Naive B cell (primary cell): ENCODE data around the gene MSANTD3. TPM values are rescaled to one million over a fixed set of nuclear protein-coding genes. Genes with fewer than 3 reads are reported as not detected.
A peak's percentile ranks its signal among the peaks of the same experiment; 100 is the strongest.
"Not testable (repeated sequence)": the region's sequence is repeated elsewhere in the genome, so short reads cannot be mapped to it uniquely, and the experiment has no call there.

ENCODE experiments used
- ATAC-seq, 2 donors: fragments of 150-1000 bp; cut with Tn5 transposase; 2 replicates each; pipeline ENCODE4 v1.10.0; 2021; ENCODE audit warnings: low read depth in 2 of 2, mild to moderate bottlenecking in 2 of 2, moderate library complexity in 2 of 2
- DNase-seq: peaks from one replicate; pipeline ENCODE4 v3.0.0; 2022
- H3K27ac Mint-ChIP-seq, 6 donors: one replicate each; pipeline ENCODE4 v1.8.0; 2020 to 2022; ENCODE audit warnings: mild to moderate bottlenecking in 6 of 6, mixed read lengths in 6 of 6, moderate library complexity in 5 of 6, inconsistent platforms in 2 of 6
- H3K27me3 Mint-ChIP-seq, 3 donors: one replicate each; pipeline ENCODE4 v1.8.0; 2021 to 2022; ENCODE audit warnings: mixed read lengths in 3 of 3, mild to moderate bottlenecking in 1 of 3
- H3K36me3 Mint-ChIP-seq, 2 donors: one replicate each; pipeline ENCODE4 v1.8.0; 2020 to 2022; ENCODE audit warnings: mixed read lengths in 2 of 2, inconsistent platforms in 1 of 2, mild to moderate bottlenecking in 1 of 2
- H3K4me1 Mint-ChIP-seq, 3 donors: one replicate each; pipeline ENCODE4 v1.8.0; 2020 to 2022; ENCODE audit warnings: mixed read lengths in 3 of 3, inconsistent platforms in 1 of 3, mild to moderate bottlenecking in 1 of 3, moderate library complexity in 1 of 3
- H3K4me3 Mint-ChIP-seq, 8 donors: one replicate each; pipeline ENCODE4 v1.8.0; 2020 to 2022; ENCODE audit warnings: mild to moderate bottlenecking in 8 of 8, mixed read lengths in 8 of 8, moderate library complexity in 8 of 8, inconsistent platforms in 2 of 8
- H3K9me3 Mint-ChIP-seq, 7 donors: one replicate each; pipeline ENCODE4 v1.8.0; 2020 to 2022; ENCODE audit warnings: mixed read lengths in 7 of 7, mild to moderate bottlenecking in 5 of 7, inconsistent platforms in 2 of 7, moderate library complexity in 1 of 7
- polyA plus RNA-seq, 6 donors: library from polyadenylated mRNA; unstranded; fragments of 300-500 nt; fragmentation: Illumina TruSeq; gene quantifications; one replicate each; pipeline ENCODE4 v1.2.3, GENCODE V29; 2021; ENCODE audit warnings: low read depth in 6 of 6

The MSANTD3 gene
- polyA plus RNA-seq, 6 donors from 2014 or later: 2.3 to 5.5 (median 4.6) TPM

DNA sequence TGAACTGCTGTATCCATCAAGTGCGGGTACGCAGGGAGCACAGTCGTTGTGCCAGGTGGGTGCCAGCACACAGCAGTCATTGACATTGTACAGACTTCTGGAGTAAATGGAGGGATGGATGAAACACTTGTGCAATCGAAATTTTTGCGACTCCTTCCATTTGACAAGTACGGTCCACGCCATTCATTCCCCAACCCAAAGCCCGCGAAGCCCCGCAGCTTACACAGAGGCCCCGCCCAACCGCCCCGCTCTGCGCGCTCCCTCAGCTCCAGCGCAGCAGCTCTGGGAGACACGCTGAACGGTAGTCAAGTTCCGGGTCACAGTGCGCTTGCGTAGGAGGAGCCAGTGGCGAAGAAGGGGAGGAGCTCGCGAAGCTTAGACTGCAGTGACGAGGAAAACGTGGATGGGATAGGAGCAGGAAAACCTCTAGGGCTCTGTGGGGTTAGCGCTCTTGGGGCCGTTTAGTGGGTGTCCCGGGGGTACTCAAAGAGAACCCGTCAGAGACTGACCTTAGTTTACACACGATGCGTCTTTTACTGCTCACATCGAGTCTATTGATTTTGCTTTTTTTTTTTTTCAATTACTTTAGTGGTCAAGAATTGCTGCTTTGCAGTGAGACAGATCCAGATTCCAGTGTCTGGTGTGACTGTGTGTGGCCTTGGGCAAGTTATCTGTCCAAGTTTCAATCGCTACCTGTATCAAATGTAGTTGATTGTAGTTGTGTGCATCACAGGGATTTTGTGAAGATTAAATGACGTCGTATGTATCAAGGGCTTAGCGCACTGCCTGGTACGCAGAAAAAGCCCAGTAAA is 15.3 kb upstream of the MSANTD3 start:
- Mint-ChIP-seq H3K4me3 (peak overlapping the region; percentile 85 to 97 (median 92)), H3K27me3 (peaks cover 11 to 24% (median 19%) of the 10 kb centered on the region in 3 donors), H3K4me1 (peaks cover 14 to 16% (median 14%) of the 10 kb centered on the region in 3 donors), H3K9me3 (peaks cover 0 to 11% (median 3%) of the 10 kb centered on the region in 7 donors), H3K27ac (peak overlapping the region; percentile 19 to 93 (median 85)), H3K36me3 (peaks cover 0 to 16% of the 10 kb centered on the region in 2 donors)
- DNase-seq (peak; percentile 77), ATAC-seq (peak; percentile 99)

- H3K4me3 Mint-ChIP-seq: peak overlapping the region in 1 of 8 donors; percentile 65
- H3K27ac Mint-ChIP-seq: no peak overlapping the region
- DNase-seq (no peak), ATAC-seq (no peak)
- H3K4me1 Mint-ChIP-seq: peaks cover 11 to 16% (median 14%) of the 10 kb centered on the region in 3 donors
- H3K36me3 Mint-ChIP-seq: peaks cover 0 to 14% of the 10 kb centered on the region in 2 donors
- peaks cover 0 to 11% (median 2%) of the 10 kb centered on the region in 7 donors for H3K9me3 Mint-ChIP-seq
- H3K27me3 Mint-ChIP-seq: peaks cover 7 to 26% (median 17%) of the 10 kb centered on the region in 3 donors
Measured at GRCh38 chr9:100413839-100414420, 13.0 kb upstream of the MSANTD3 start.

DNA sequence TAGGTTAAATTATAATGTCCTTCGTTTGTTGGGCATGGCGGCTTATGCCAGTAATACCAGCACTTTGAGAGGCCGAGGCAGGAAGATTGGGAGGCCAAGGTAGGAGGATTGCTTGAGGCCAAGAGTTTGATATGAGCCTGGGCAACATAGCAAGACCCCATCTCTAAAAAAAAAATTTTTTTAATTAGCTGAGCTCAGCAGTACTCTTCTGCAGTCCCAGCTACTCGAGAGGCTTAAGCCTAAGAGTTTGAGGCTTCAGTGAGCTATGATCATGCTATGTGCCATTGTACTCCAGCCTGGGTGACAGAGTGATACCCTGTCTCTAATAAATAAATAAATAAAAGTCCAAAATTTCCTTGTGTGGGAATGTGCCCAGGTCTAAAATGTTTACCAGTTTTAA is 9.1 kb upstream of the MSANTD3 start:
- ATAC-seq (no peak), DNase-seq (no peak)
- H3K27ac Mint-ChIP-seq: peak overlapping the region in 1 of 6 donors; percentile 44
- no peaks in the 10 kb centered on the region for H3K4me1 Mint-ChIP-seq
- H3K27me3 Mint-ChIP-seq: peaks cover 19 to 33% (median 27%) of the 10 kb centered on the region in 3 donors
- H3K36me3 Mint-ChIP-seq: no peaks in the 10 kb centered on the region
- no peak overlapping the region for H3K4me3 Mint-ChIP-seq
- no peaks in the 10 kb centered on the region for H3K9me3 Mint-ChIP-seq

DNA sequence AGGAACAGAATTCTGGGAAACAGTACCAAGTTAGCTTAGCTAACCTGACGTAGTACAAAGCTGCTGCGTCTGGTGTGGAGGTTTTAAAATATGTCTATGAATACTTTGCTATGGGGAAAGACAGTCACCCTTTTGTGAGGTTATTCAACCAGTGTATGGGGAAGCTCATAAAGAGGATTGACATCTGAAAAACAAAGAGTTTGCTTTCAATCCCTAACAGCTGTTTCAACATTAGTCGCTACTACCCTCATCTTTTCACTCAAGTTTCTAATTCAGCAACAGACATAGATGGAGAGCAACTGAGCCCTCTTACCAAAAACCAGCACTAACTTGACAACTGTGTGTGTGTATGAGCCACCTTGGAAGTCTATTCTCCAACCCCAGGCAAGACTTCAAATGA is 7.8 kb upstream of the MSANTD3 start:
- no peak overlapping the region for H3K27ac Mint-ChIP-seq
- no peaks in the 10 kb centered on the region for H3K36me3 Mint-ChIP-seq
- peaks cover 19 to 39% (median 27%) of the 10 kb centered on the region in 3 donors for H3K27me3 Mint-ChIP-seq
- no peaks in the 10 kb centered on the region for H3K4me1 Mint-ChIP-seq
- no peak for ATAC-seq
- no peaks in the 10 kb centered on the region for H3K9me3 Mint-ChIP-seq
- H3K4me3 Mint-ChIP-seq: no peak overlapping the region
- no peak for DNase-seq

DNA sequence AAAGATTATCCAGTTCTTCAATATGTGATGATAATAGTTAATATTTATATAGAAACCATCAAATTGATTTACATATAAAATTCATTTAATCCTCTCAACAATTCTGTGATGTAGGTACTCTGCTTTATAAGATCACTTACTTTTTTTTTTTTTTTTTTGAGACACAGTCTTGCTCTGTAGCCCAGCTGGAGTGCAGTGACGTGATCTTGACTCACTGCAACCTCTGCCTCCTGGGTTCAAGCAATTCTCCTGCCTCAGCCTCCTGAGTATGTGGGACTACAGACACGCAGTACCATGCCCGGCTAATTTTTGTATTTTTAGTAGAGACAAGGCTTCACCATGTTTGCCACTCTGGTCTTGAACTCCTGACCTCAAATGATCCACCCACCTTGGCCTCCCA is 5.8 kb upstream of the MSANTD3 start:
- ATAC-seq, H3K4me1 Mint-ChIP-seq, H3K27ac Mint-ChIP-seq, H3K4me3 Mint-ChIP-seq, DNase-seq, H3K36me3 Mint-ChIP-seq, H3K9me3 Mint-ChIP-seq: not testable (repeated sequence)
- H3K27me3 Mint-ChIP-seq: peaks cover 12 to 27% (median 19%) of the 10 kb centered on the region in 3 donors

DNA sequence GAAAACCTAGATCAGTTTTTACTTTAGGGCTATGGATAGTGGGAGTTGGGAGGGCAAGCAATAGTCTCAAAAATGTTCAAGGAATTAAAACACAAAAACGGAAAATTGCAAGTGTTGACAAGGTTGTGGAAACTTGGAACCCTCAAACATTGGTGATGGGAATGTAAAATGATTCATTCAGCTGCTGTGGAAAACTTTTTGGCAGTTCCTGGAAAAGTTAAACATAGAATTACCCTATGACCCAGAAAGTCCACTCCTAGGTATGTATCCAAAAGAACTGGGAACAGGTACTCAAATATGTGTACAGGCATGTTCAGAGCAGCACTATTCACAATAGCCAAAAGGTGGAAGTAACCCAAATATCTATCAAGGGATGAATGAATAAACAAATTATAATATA is 1.2 kb upstream of the MSANTD3 start:
- H3K36me3 Mint-ChIP-seq: peaks cover 0 to 5% of the 10 kb centered on the region in 2 donors
- H3K27me3 Mint-ChIP-seq: peaks cover 0 to 10% (median 8%) of the 10 kb centered on the region in 3 donors
- DNase-seq (no peak), ATAC-seq (no peak)
- H3K4me3 Mint-ChIP-seq: peak overlapping the region; percentile 94 to 99 (median 98)
- no peaks in the 10 kb centered on the region for H3K9me3 Mint-ChIP-seq
- peak overlapping the region in 1 of 6 donors; percentile 74 for H3K27ac Mint-ChIP-seq
- peaks cover 20 to 25% (median 25%) of the 10 kb centered on the region in 3 donors for H3K4me1 Mint-ChIP-seq

GRCh38 chr9:100426189-100426529 is 784 bp upstream of the MSANTD3 start:
- Mint-ChIP-seq H3K36me3 (peaks cover 0 to 5% of the 10 kb centered on the region in 2 donors), H3K4me3 (peak overlapping the region; percentile 94 to 99 (median 98)), H3K27ac (peak overlapping the region in 5 of 6 donors; percentile 74 to 96 (median 91)), H3K4me1 (peaks cover 20 to 25% (median 25%) of the 10 kb centered on the region in 3 donors), H3K9me3 (no peaks in the 10 kb centered on the region), H3K27me3 (peaks cover 0 to 10% (median 8%) of the 10 kb centered on the region in 3 donors)
- ATAC-seq: no peak
- no peak for DNase-seq

GRCh38 chr9:100427366-100428263 is 672 bp downstream of the MSANTD3 start:
- Mint-ChIP-seq H3K36me3 (peaks cover 0 to 5% of the 10 kb centered on the region in 2 donors), H3K4me1 (peaks cover 20 to 25% (median 25%) of the 10 kb centered on the region in 3 donors), H3K9me3 (no peaks in the 10 kb centered on the region), H3K4me3 (peak overlapping the region; percentile 76 to 93 (median 86)), H3K27me3 (peaks cover 0 to 6% (median 0%) of the 10 kb centered on the region in 3 donors), H3K27ac (peak overlapping the region in 3 of 6 donors; percentile 4 to 60 (median 28))
- peak; percentile 38 for DNase-seq
- peak; percentile 41 to 42 for ATAC-seq

GRCh38 chr9:100428871-100429654 is 2.1 kb downstream of the MSANTD3 start:
- Mint-ChIP-seq H3K27me3 (no peaks in the 10 kb centered on the region), H3K9me3 (peaks cover 0 to 2% (median 0%) of the 10 kb centered on the region in 7 donors), H3K4me3 (peak overlapping the region in 3 of 8 donors; percentile 69 to 93 (median 86)), H3K36me3 (peaks cover 0 to 5% of the 10 kb centered on the region in 2 donors), H3K4me1 (peaks cover 20 to 29% (median 27%) of the 10 kb centered on the region in 3 donors), H3K27ac (no peak overlapping the region)
- ATAC-seq (no peak), DNase-seq (no peak)

DNA sequence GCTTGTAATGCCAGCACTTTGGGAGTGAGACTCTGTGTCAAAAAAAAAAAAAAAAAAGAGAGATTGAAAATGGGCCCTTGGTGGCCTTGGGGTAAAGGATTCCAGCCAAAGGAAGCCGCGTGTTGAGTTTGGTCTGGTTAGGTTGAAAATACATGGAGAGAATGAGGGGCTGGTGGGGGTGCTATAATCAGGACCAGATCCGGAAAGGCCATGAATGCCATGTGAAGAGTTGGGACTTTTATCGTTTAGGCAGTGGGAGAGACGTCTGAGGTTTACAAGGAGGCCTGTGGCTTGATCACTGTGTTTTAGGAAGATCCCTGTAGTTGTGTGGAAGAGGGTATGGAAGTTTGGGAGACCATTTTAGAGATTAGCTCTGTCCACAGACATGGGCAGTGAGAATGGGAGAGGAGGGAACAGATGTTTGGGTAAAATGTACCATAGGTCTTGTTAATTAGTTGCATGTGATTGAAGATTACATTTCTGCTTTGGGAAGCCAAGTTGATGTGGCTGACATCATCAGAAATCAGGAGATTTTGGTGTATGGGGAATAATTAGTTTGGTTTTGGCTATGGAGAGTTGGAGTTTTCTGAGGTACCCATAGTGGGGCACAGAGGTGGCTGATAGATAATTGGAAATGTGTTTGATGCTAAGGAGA is 3.5 kb downstream of the MSANTD3 start:
- H3K4me1 Mint-ChIP-seq: peaks cover 20 to 35% (median 34%) of the 10 kb centered on the region in 3 donors
- H3K27ac Mint-ChIP-seq: no peak overlapping the region
- peaks cover 0 to 5% of the 10 kb centered on the region in 2 donors for H3K36me3 Mint-ChIP-seq
- no peak overlapping the region for H3K4me3 Mint-ChIP-seq
- no peaks in the 10 kb centered on the region for H3K27me3 Mint-ChIP-seq
- no peak for ATAC-seq
- DNase-seq: no peak
- H3K9me3 Mint-ChIP-seq: peaks cover 0 to 2% (median 0%) of the 10 kb centered on the region in 7 donors

DNA sequence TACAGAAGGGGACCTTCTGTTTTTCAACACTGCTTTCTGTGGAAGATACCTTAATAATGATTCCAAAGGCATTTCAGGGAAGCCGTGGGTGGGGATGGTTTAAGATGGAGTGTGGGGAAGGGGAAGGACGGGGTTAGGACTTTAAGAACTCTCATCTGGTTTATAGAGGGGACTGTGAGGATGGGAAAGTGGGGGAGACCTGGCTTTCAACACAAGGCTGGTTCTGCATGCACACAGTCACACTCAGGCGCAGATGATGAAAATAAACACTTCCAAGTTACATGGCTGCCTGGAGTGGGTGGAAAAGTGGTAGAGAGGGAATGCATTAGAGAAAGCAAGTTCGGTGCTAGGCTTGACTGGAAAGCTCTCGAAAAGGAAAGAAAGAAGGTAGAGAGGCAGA is 4.9 kb downstream of the MSANTD3 start:
- peak overlapping the region in 1 of 6 donors; percentile 9 for H3K27ac Mint-ChIP-seq
- no peaks in the 10 kb centered on the region for H3K27me3 Mint-ChIP-seq
- ATAC-seq: no peak
- no peak for DNase-seq
- H3K4me3 Mint-ChIP-seq: no peak overlapping the region
- H3K36me3 Mint-ChIP-seq: peaks cover 0 to under 1% of the 10 kb centered on the region in 2 donors
- H3K4me1 Mint-ChIP-seq: peaks cover 12 to 28% (median 25%) of the 10 kb centered on the region in 3 donors
- peaks cover 0 to 2% (median 0%) of the 10 kb centered on the region in 7 donors for H3K9me3 Mint-ChIP-seq

GRCh38 chr9:100432736-100433135 is 5.8 kb downstream of the MSANTD3 start:
- Mint-ChIP-seq H3K4me3 (no peak overlapping the region), H3K9me3 (peaks cover 0 to 2% (median 0%) of the 10 kb centered on the region in 7 donors), H3K4me1 (peaks cover 11 to 25% (median 24%) of the 10 kb centered on the region in 3 donors), H3K27ac (no peak overlapping the region), H3K36me3 (no peaks in the 10 kb centered on the region), H3K27me3 (no peaks in the 10 kb centered on the region)
- DNase-seq (no peak), ATAC-seq (no peak)
